ENCODE measurements around the gene DPF1.

DPF1 gene

GRCh38 chr19:38239816-38240215, 15.8 kb upstream of the DPF1 start:
- no peaks in the 10 kb centered on the region for H3K9me3 ChIP-seq (replicated peaks; ENCODE audit: insufficient read depth, low read length)
- TF ChIP-seq EZH2 (optimal IDR thresholded peaks at IDR 0.05; ENCODE audit: low read depth, low read length) (no peak), EZH2phosphoT487 (IDR thresholded peaks at IDR 0.05; ENCODE audit: low read length) (no peak)
- TF ChIP-seq, protein P1, sequence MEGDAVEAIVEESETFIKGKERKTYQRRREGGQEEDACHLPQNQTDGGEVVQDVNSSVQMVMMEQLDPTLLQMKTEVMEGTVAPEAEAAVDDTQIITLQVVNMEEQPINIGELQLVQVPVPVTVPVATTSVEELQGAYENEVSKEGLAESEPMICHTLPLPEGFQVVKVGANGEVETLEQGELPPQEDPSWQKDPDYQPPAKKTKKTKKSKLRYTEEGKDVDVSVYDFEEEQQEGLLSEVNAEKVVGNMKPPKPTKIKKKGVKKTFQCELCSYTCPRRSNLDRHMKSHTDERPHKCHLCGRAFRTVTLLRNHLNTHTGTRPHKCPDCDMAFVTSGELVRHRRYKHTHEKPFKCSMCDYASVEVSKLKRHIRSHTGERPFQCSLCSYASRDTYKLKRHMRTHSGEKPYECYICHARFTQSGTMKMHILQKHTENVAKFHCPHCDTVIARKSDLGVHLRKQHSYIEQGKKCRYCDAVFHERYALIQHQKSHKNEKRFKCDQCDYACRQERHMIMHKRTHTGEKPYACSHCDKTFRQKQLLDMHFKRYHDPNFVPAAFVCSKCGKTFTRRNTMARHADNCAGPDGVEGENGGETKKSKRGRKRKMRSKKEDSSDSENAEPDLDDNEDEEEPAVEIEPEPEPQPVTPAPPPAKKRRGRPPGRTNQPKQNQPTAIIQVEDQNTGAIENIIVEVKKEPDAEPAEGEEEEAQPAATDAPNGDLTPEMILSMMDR (IDR thresholded peaks at IDR 0.05; ENCODE audit: low read length) = no peak
- no peak overlapping the region for H3K27ac ChIP-seq (ENCODE audit: low read length)
- H3K4me2 ChIP-seq (ENCODE audit: low read depth, low read length) = no peak overlapping the region
- H4K20me1 ChIP-seq (ENCODE audit: insufficient read depth, low read length) = no peaks in the 10 kb centered on the region
- H3K9ac ChIP-seq (ENCODE audit: low read length) = no peak overlapping the region
- H3K4me1 ChIP-seq (ENCODE audit: low read length) = no peaks in the 10 kb centered on the region
- no peaks in the 10 kb centered on the region for H3K36me3 ChIP-seq (replicated peaks; ENCODE audit: insufficient read depth, low read length)
- no peaks in the 10 kb centered on the region for H3F3A ChIP-seq (ENCODE audit: insufficient read depth, low read length)
- peaks cover 26% of the 10 kb centered on the region for H3K27me3 ChIP-seq (replicated peaks; ENCODE audit: insufficient read depth, low read length)
- no peak overlapping the region for H3K4me3 ChIP-seq (ENCODE audit: low read length)
- H2AFZ ChIP-seq (ENCODE audit: low read length) = no peak overlapping the region
- H3K9me2 ChIP-seq (replicated peaks; ENCODE audit: insufficient read depth, low read length) = no peaks in the 10 kb centered on the region
- no peaks in the 10 kb centered on the region for H3K79me2 ChIP-seq (ENCODE audit: low read length)
- no peak for DNase-seq

- Histone ChIP-seq H3K9me2 (replicated peaks; ENCODE audit: insufficient read depth, low read length) (no peaks in the 10 kb centered on the region), H3K27ac (ENCODE audit: low read length) (no peak overlapping the region), H3K4me2 (ENCODE audit: low read depth, low read length) (no peak overlapping the region), H3K9ac (ENCODE audit: low read length) (no peak overlapping the region), H3K4me3 (ENCODE audit: low read length) (no peak overlapping the region), H3K4me1 (ENCODE audit: low read length) (no peaks in the 10 kb centered on the region), H3K79me2 (ENCODE audit: low read length) (no peaks in the 10 kb centered on the region), H3F3A (ENCODE audit: insufficient read depth, low read length) (peaks cover 4% of the 10 kb centered on the region; the same call in 1 of the 2 replicates), H2AFZ (ENCODE audit: low read length) (no peak overlapping the region), H3K27me3 (replicated peaks; ENCODE audit: insufficient read depth, low read length) (peaks cover 43% of the 10 kb centered on the region), H3K36me3 (replicated peaks; ENCODE audit: insufficient read depth, low read length) (no peaks in the 10 kb centered on the region), H3K9me3 (replicated peaks; ENCODE audit: insufficient read depth, low read length) (no peaks in the 10 kb centered on the region), H4K20me1 (ENCODE audit: insufficient read depth, low read length) (no peaks in the 10 kb centered on the region)
- no peak for DNase-seq
- TF ChIP-seq EZH2phosphoT487 (IDR thresholded peaks at IDR 0.05; ENCODE audit: low read length) (no peak), EZH2 (optimal IDR thresholded peaks at IDR 0.05; ENCODE audit: low read depth, low read length) (no peak)
- TF ChIP-seq, protein P1 (IDR thresholded peaks at IDR 0.05; ENCODE audit: low read length) = no peak
Observed at GRCh38 chr19:38234615-38235014, 10.6 kb upstream of the DPF1 start.

- peak; percentile 62 for DNase-seq
- H4K20me1 ChIP-seq (ENCODE audit: insufficient read depth, low read length) = no peaks in the 10 kb centered on the region
- no peak overlapping the region for H3K9ac ChIP-seq (ENCODE audit: low read length)
- H3F3A ChIP-seq (ENCODE audit: insufficient read depth, low read length) = peaks cover 4% of the 10 kb centered on the region; the same call in 1 of the 2 replicates
- no peak overlapping the region for H3K4me3 ChIP-seq (ENCODE audit: low read length)
- H3K4me1 ChIP-seq (ENCODE audit: low read length) = no peaks in the 10 kb centered on the region; the same call in 1 of the 2 replicates
- no peak overlapping the region for H3K27ac ChIP-seq (ENCODE audit: low read length)
- no peaks in the 10 kb centered on the region for H3K79me2 ChIP-seq (ENCODE audit: low read length)
- H2AFZ ChIP-seq (ENCODE audit: low read length) = peak overlapping the region; percentile 67; the same call in 1 of the 2 replicates
- no peaks in the 10 kb centered on the region for H3K9me2 ChIP-seq (replicated peaks; ENCODE audit: insufficient read depth, low read length)
- TF ChIP-seq, protein P1 (IDR thresholded peaks at IDR 0.05; ENCODE audit: low read length) = peak; percentile 88
- no peak for TF ChIP-seq EZH2 (optimal IDR thresholded peaks at IDR 0.05; ENCODE audit: low read depth, low read length)
- H3K27me3 ChIP-seq (replicated peaks; ENCODE audit: insufficient read depth, low read length) = peaks cover 48% of the 10 kb centered on the region
- H3K4me2 ChIP-seq (ENCODE audit: low read depth, low read length) = no peak overlapping the region
- H3K9me3 ChIP-seq (replicated peaks; ENCODE audit: insufficient read depth, low read length) = no peaks in the 10 kb centered on the region
- no peaks in the 10 kb centered on the region for H3K36me3 ChIP-seq (replicated peaks; ENCODE audit: insufficient read depth, low read length)
Observed at GRCh38 chr19:38233740-38234251, 9.8 kb upstream of the DPF1 start.
